NCI-H345 (cell line): ENCODE data around the gene CYP26C1.

Experiments
- DNase-seq: peaks from one replicate; lab custom pipeline; 2025; lab: John Stamatoyannopoulos, UW

The CYP26C1 gene

GRCh38 chr10:93059975-93060886 is at the start of gene CYP26C1:
TSS of gene CYP26C1 (plus strand) at chr10:93060798. CDS start at chr10:93061264, 466 bp downstream.
- no peak for DNase-seq

DNA sequence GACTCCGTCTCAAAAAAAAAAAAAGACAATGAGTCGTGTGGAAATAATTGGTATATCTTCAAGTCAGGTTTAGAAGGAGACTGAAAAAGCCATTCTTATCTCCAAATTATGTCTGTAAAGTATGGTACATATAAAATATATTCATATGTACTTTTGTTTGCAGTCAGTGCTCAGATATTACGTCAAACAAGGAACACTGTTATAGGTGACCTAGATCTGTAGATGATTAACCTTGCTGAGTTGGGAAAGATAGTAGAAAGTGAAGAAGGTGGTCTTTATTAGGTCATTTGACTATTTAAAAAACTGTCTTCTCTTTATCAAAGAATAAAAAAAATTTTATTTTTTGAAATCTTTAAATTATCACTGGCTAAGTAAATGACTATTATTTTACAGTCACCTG is 44.9 kb upstream of the CYP26C1 start:
- DNase-seq = no peak

GRCh38 chr10:93023013-93023650 is 37.5 kb upstream of the CYP26C1 start:
- no peak for DNase-seq

DNA sequence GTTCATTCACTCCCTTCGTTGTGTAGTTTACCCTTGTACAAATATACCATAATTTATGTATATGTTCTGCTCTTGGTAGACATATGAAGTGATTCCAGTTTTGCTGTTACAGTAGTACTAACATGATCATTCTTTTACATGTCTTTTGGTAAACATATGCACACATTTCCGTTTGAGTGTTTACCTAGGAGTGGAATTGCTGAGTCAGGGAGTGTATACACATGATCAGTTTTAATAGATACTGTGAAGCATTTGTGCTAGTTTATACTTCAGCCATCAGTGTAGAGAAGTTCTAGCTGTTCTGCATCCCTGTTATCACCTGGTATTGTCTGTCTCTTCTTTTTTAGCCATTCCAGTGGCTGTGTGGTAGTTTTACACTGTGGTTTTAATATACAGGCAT is 34.5 kb upstream of the CYP26C1 start:
- no peak for DNase-seq

DNA sequence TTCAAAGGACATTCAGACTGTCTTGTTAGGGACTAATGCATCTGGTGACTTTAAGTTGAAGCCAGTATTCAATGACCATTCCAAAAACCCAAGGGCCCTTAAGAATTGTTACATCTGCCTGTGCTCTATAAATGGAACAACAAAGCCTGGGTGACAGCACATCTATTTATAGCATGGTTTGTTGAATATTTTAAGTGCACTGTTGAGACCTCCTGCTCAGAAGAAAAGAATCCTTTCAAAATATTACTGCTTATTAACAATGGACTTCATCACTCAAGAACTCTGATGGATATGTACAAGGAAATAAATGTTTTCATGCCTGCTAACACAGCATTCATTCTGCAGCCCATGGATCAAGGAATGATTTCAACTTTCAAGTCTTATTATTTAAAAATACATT is 33.1 kb upstream of the CYP26C1 start:
- DNase-seq = no peak

GRCh38 chr10:93028883-93029282 is 31.7 kb upstream of the CYP26C1 start:
- DNase-seq = no peak

DNA sequence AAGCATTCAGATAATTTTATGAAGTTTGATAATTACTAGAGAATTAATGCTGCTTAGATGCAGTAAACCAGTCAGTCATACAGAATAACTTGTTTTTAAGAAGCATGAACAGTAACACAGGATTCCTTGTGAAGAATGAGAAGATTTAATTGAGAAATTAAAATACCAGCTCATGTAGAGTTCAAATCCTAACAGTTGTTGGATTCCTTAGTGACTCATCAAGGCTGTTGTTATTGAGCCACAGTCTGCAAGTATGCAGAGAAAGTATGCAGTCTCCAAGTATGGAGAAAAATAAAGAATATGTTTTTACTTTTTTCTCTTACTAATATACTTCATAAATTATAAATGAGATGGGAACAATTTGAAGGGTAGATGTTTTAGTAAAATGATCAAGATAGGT is 30.2 kb upstream of the CYP26C1 start:
- DNase-seq = no peak

- DNase-seq = no peak
These were observed 28.3 kb upstream of the CYP26C1 start for GRCh38 chr10:93032105-93032808.

DNA sequence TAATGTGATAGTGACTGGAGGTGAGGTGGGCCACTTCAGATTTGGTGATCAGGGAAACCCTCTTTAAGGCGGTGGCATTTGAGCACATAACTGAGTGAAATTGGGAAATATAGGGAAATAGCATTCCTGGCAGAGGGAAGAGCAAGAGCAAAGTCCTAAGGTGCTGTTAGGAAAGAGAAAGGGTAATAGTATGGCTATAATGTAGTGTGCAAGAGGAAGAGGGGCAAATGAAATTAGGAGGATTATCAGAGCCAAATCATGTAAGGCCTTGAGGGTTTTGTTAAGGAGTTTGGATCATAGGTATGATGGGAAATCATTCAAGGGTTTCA is 27.8 kb upstream of the CYP26C1 start:
- DNase-seq = no peak

- no peak for DNase-seq
These were observed 26.2 kb upstream of the CYP26C1 start for GRCh38 chr10:93034426-93034825.

DNA sequence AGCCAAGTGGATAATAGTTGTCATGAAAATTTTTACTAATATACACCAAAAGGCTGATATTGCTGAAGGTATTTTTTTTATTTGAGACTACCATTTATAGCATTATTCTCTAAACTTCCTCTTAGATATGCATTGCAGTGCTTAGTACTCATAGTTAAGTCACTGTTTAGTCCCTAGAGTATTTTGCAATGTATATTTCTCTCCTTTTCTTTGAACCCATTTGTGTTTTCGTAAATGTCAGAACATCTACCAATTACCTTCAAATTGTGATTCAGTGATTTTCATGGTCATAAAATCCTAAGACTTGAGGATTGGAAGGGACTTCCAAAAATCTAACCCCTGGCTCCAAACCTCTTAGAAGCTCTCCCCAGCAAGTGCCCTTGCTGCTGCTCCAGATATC is 21.5 kb upstream of the CYP26C1 start:
- DNase-seq = no peak

DNA sequence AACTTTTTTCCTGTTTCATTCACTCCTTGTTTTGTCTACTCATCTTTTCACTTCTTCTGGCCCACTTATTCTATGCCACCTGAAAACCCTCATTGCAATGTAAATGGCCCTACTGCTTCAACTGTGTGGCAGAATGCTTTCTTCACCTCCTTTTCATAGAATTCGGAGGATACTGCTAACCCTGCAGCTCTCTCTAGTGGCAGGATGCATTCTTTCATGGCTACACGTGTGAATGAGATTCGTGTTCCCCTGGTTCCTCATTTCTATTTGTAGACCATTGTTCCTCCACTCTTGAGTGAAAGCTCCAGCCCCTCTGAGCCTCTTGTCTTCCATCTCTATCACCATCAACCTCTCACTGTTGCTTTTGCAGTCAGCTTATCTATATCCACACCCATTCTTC is 20.9 kb upstream of the CYP26C1 start:
- no peak for DNase-seq

DNA sequence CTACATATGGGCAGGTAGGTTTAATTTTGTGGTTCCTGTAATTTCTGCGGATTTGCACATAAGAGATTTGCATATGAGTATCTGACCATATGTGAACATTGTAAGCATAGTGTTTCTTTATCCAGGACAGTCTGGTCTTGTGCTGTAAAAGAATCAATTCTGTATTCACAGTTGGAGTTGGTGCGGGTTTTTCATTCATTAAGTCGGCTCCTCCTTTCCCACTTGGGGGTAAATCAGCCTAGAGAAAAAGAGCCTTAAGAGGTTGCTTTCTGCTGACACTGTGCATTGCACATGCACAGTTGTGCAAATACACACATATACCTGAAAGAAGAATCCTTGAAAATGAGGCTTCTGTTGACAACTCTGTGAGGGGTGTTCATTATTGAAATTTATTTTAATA is 6.1 kb upstream of the CYP26C1 start:
- DNase-seq = no peak

DNA sequence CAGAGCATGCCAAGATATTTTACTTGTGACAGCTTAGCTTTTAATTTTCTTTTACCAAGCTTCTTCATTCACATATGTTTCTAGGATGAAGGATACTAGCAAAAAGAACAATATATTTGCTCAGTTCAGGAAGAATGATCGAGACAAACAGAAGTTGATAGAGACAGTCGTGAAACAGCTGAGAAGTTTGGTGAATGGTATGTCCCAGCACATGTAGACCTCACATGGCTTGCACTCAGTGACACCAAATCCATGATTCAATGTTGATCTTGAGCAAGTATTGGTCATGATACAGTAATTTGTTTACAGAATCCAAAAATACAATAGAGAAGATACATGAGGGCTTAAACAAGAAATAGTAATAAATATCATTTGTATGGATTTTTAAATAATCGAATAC is 2.5 kb upstream of the CYP26C1 start:
- DNase-seq = no peak

- DNase-seq = no peak
These were observed 442 bp downstream of the CYP26C1 start for GRCh38 chr10:93060887-93061593.

GRCh38 chr10:93061594-93062513 is 1.3 kb downstream of the CYP26C1 start:
- no peak for DNase-seq

- peak; percentile 12 for DNase-seq
These were observed 2.0 kb downstream of the CYP26C1 start for GRCh38 chr10:93062514-93063143.

- DNase-seq = no peak
These were observed 2.8 kb downstream of the CYP26C1 start for GRCh38 chr10:93063144-93063976.

- DNase-seq = no peak
These were observed 3.5 kb downstream of the CYP26C1 start for GRCh38 chr10:93063977-93064660.
